NB4 (cell line): ENCODE results near the gene ARHGAP4.

Experiments used
- MAX ChIP-seq: IDR thresholded peaks from 2 replicates; pipeline ENCODE4 v1.6.1; 2011; ENCODE audit warnings: low read depth, low read length
- POLR2A ChIP-seq: IDR thresholded peaks from 2 replicates; pipeline ENCODE4 v1.6.1; 2011; ENCODE audit warnings: mild to moderate bottlenecking; ENCODE audit not compliant: insufficient read length; ENCODE audit errors: extremely low read depth
- TF ChIP-seq, protein P1 (sequence below): IDR thresholded peaks from one replicate; pipeline ENCODE4 v1.5.1; 2012; ENCODE audit warnings: low read depth, low read length

GRCh38 chrX:153901753-153902140, 24.3 kb downstream of the ARHGAP4 start:
- TF ChIP-seq POLR2A (no peak), MAX (no peak)
- TF ChIP-seq, protein P1, sequence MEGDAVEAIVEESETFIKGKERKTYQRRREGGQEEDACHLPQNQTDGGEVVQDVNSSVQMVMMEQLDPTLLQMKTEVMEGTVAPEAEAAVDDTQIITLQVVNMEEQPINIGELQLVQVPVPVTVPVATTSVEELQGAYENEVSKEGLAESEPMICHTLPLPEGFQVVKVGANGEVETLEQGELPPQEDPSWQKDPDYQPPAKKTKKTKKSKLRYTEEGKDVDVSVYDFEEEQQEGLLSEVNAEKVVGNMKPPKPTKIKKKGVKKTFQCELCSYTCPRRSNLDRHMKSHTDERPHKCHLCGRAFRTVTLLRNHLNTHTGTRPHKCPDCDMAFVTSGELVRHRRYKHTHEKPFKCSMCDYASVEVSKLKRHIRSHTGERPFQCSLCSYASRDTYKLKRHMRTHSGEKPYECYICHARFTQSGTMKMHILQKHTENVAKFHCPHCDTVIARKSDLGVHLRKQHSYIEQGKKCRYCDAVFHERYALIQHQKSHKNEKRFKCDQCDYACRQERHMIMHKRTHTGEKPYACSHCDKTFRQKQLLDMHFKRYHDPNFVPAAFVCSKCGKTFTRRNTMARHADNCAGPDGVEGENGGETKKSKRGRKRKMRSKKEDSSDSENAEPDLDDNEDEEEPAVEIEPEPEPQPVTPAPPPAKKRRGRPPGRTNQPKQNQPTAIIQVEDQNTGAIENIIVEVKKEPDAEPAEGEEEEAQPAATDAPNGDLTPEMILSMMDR: no peak
